Measurements from ENCODE around the gene PACSIN1.

The PACSIN1 gene

DNA sequence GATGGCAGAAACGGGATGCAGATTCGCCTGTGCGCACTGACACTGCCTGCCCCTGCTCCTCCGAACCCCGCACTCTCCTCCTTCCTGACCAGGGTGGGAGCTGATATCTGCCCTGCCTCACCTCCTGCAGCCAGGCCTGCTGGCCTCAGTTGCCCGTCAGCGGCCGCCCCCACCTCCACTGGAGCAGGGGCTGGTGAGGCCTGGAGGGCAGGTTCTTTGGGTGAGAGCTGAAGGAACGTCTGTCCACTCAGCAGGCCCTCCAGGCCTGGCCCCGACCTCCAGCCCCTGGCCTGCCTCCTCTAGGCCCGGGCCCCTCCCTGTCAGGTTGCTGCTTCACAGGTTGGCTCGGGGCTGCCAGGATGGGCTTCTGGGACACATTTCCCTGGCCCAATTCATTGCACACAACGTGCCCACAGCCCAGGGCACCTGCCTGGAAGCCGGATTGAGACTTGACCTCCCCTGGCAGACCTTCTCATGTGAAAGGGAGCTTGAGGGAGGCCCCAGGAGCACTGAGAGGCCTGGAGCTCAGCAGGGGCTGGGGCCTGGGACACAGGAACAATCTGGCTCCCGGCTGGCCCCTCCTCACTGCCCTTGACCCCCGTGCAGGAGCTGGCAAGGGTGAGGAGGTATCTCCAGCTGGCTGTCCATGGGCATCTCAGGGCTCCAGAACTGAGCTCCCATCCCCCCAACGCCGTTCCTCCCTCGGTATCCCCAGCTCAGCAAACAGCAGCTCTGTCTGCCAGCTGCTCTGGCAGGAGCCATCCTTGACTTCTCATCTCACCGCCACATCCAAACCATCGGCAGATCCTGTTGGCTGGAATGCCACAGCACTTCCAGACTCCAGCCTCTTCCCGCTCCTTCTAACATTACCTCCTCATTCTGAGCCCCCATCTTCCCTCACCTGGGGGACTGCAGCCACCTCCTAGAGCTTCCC, 50.8 kb downstream of the PACSIN1 start:
- no peak for DNase-seq

DNA sequence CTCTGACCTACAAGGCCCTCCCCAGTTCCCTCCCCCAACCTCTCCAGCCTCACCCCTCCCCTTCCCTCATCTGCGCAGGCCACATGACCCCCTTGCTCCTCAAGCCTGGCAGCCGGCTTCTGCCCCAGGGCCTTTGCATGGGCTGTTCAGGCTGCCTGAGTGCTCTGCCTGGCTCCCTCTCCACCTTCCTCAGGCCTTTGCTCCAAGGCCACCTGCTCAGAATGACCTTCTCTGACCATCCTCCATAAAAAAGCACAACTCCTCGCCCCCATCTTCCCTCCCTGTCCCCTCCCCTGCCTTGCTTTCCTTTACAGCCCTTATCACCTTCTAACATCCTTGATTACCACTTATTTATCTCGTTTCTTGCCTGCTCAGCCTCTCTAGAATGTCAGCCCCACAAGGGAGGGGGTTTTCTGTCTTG, 51.6 kb downstream of the PACSIN1 start:
- DNase-seq, result no peak

GRCh38 chr6:34517966-34518365, 52.1 kb downstream of the PACSIN1 start:
- no peak for DNase-seq

- no peak for DNase-seq
Measured at GRCh38 chr6:34518669-34519365, 52.9 kb downstream of the PACSIN1 start.

DNA sequence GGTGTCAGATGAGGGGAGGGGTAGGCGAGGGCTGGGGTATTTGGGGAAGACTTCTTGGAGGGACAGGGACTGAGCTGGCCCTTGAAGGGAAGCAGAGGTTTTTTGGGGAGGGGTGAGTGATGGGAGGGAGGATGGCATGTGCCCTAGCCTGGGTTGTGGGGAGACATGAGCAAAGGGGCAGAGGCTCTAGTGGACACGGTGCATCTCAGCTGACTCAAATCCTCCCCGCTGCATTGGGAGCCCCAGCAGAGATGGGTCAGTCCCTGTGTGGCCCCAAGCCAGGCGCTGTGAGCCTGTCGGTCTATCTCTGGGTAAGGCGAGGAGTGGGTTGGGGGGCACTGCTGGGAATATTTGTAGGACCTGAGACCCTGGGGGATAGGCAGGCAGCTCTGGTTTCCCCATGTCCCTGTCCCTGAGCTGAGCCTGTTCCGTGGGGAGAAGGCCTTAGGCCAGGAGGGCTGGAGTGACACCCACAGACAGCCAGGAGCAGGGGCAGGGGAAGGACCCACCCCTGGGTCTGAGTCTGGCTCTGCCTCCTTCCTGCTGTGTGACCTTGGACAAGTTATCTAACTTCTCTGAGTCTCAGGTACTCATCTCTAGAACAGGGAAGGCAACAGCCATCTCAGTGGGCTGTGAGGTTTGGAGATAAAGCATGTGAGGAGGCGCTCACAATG, 54.2 kb downstream of the PACSIN1 start:
- no peak for DNase-seq

DNA sequence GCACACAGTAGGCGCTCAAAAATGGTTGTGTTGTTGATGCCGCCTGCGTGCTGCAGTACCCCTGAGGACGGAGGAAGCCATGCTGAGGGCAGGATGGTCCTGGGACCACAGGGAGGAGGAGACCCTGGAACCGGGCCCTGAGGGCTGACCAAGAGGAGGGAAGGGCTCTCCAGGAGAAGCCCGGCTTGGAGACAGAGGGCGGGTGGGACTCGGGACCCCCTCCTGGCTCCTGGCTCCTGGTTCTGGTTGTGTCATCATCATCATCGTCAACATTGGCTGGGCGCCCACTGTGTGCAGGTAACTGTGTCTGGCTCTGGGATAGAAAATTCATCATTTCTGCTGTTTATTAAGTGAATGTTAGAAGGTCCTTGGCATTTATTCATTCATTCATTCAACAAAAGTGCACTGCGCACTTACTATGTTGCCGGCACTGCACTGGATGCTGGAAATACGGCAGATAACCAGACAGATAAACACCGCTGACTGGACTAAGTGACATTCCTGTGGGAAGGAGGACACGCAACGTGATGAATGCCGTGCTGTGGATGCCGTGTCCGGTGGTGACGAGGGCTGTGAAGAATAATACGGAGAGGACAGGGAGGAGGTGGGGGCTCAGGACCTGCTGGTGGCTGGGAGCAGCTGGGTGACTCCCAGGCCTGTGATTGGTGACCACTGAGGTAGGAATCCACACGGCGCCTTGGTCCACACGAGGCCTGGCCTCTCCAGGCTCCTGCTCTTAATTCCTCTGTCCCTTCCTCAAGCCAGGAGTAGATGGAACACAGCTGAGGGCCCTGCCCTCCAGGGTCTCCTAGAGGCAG, 55.0 kb downstream of the PACSIN1 start:
- DNase-seq, result no peak

DNA sequence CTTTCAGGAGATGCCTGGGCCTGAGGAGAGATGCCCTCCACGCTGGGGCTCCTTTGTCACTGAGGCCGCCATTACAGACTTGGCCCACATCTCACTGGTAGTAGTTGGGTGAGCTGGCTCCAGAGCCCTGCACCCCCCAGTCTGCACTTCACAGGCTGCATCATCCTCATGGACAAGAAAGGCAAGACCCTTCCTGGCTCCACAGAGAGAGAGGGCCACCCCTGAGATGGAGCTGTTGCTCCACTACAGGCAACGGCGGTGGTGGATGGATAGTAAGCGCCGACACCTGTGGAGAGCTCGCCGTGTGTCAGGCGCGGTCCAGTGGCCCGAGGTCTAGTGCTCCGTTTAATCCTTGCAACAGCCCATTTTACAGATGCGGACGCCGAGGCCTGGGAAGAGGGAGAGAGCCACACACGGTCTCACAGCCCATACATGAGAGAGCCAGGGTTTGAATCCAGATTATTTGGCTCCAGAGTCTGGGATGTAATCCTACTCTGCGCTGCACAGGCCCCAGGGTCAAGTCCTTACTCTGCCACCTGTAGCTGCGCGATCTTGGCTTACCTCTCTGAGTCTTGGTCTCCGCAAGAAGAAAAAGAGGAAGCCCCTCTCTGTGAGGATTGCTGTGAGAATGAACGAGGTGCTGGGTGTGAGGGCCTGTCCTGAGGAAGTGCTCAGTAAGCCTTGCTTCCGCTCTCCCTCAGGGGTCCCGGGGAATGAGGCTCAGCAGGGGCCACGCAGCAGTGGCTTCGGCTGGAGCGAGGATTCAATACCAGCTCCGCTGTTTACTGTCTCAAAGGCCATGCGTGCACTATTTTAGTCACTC, 55.8 kb downstream of the PACSIN1 start:
- no peak for DNase-seq

DNA sequence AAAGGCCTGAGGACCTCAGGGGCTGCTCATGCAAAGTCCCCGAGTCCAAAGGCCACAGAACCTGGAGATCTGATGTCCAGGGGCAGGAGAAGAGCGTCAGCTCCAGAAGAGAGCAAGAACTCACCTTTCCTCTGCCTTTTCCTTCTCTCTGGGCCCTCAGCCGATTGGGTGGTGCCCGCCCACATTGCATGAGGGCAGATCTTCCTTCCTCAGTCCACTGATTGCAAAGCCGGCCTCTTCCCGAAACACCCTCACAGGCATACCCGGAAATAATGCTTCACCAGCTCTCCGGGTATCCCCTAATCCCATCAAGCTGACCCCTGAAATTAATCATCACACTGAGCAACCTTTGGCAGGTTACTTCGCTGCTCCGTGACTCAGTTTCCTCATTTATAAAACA, 56.9 kb downstream of the PACSIN1 start:
- no peak for DNase-seq

GRCh38 chr6:34523441-34524206, 57.7 kb downstream of the PACSIN1 start:
- DNase-seq, result no peak

- no peak for DNase-seq
Measured at GRCh38 chr6:34524499-34524898, 58.6 kb downstream of the PACSIN1 start.

GRCh38 chr6:34524971-34525370, 59.1 kb downstream of the PACSIN1 start:
- no peak for DNase-seq

- DNase-seq, result no peak
Measured at GRCh38 chr6:34525431-34526175, 59.7 kb downstream of the PACSIN1 start.

- no peak for DNase-seq
Measured at GRCh38 chr6:34526241-34526972, 60.5 kb downstream of the PACSIN1 start.

- peak; percentile 97 for DNase-seq
Measured at GRCh38 chr6:34526992-34527728, 61.3 kb downstream of the PACSIN1 start.

- no peak for DNase-seq
Measured at GRCh38 chr6:34527751-34528670, 62.1 kb downstream of the PACSIN1 start.

DNA sequence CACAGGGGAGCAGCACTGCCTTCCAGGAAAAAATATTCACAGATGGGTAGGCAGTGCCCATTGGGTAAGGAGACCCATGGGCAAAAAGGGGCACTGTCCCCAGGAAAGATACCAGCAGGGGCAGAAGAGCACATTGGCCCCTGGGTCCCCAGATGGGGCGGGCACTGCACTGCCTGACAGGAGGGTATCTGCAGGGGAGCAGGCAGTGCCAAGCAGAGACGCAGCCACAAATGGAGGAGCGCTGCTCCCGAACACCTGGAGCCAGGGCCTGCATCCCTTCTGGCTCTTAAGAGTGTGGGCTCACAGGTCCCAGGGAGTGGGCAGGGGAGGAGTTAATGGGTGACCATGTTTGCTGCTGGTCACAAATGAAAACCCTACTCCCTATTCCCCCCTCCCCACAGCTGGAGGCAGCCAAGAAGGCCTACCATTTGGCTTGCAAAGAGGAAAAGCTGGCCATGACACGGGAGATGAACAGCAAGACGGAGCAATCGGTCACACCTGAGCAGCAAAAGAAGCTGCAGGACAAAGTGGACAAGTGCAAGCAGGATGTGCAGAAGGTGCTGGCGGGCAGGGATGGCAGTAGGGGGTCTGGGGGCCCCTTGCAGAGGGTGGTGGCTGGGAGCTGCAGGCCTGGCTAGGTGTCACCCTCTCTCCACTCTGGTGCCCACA, 63.3 kb downstream of the PACSIN1 start:
- no peak for DNase-seq

Measured in CD4-positive, alpha-beta T cell treated with Interleukin-12 subunit alpha and Interleukin-12 subunit beta, for 1 hour (primary cell).